Cerebellar nuclear complex (tissue), 1 donor: ENCODE measurements around the gene TAAR1.
"Not testable (repeated sequence)": the region's sequence is repeated elsewhere in the genome, so short reads cannot be mapped to it uniquely, and the experiment has no call there.

Experiments
- DNase-seq, 2 experiments: peaks; one replicate each; lab custom pipeline; 2025; lab: John Stamatoyannopoulos, UW

Gene TAAR1

GRCh38 chr6:132661906-132662305 is 2.9 kb upstream of the TAAR1 start:
- DNase-seq: no peak

GRCh38 chr6:132651062-132651461 is 7.9 kb downstream of the TAAR1 start:
- DNase-seq: no peak

- no peak for DNase-seq
Observed at GRCh38 chr6:132650429-132650828, 8.6 kb downstream of the TAAR1 start.

GRCh38 chr6:132648828-132649227 is 10.2 kb downstream of the TAAR1 start:
- no peak for DNase-seq

GRCh38 chr6:132648356-132648755 is 10.6 kb downstream of the TAAR1 start:
- DNase-seq: no peak

GRCh38 chr6:132643547-132643946 is 15.4 kb downstream of the TAAR1 start:
- DNase-seq: no peak

GRCh38 chr6:132637135-132637534 is 21.8 kb downstream of the TAAR1 start:
- DNase-seq: not testable (repeated sequence)

GRCh38 chr6:132635906-132636305 is 23.1 kb downstream of the TAAR1 start:
- DNase-seq: not testable (repeated sequence)

GRCh38 chr6:132635288-132635687 is 23.7 kb downstream of the TAAR1 start:
- DNase-seq: not testable (repeated sequence)

- DNase-seq: no peak
Observed at GRCh38 chr6:132634796-132635195, 24.2 kb downstream of the TAAR1 start.

GRCh38 chr6:132633362-132633761 is 25.6 kb downstream of the TAAR1 start:
- no peak for DNase-seq

- no peak for DNase-seq
Observed at GRCh38 chr6:132624175-132624574, 34.8 kb downstream of the TAAR1 start, which contains the start of gene TAAR2. TSS of gene TAAR2 (minus strand) at chr6:132624275. CDS start at chr6:132624275, 0 bp downstream.

GRCh38 chr6:132623106-132623845 is 35.7 kb downstream of the TAAR1 start:
- DNase-seq: no peak

- no peak for DNase-seq
Observed at GRCh38 chr6:132616677-132617076, 42.3 kb downstream of the TAAR1 start.

- DNase-seq: no peak
Observed at GRCh38 chr6:132614554-132614953, 44.4 kb downstream of the TAAR1 start.

- DNase-seq: no peak
Observed at GRCh38 chr6:132612449-132613108, 46.4 kb downstream of the TAAR1 start.

GRCh38 chr6:132611616-132612015 is 47.4 kb downstream of the TAAR1 start:
- no peak for DNase-seq

- no peak for DNase-seq
Observed at GRCh38 chr6:132607544-132608233, 51.3 kb downstream of the TAAR1 start.

- no peak for DNase-seq
Observed at GRCh38 chr6:132604635-132605152, 54.3 kb downstream of the TAAR1 start.

GRCh38 chr6:132600900-132601299 is 58.1 kb downstream of the TAAR1 start:
- DNase-seq: not testable (repeated sequence)

- DNase-seq: no peak
Observed at GRCh38 chr6:132598473-132598872, 60.5 kb downstream of the TAAR1 start.

- DNase-seq: no peak
Observed at GRCh38 chr6:132596201-132596600, 62.8 kb downstream of the TAAR1 start.
